Glutamatergic neuron (in vitro differentiated cells): ENCODE measurements around the gene RNU6-8. TPM values are rescaled to one million over a fixed set of nuclear protein-coding genes. Genes with fewer than 3 reads are reported as not detected.

Experiments
- DNase-seq: peaks from one replicate; pipeline ENCODE4 v3.0.0; 2022
- H3K27ac Mint-ChIP-seq: one replicate; pipeline ENCODE4 v1.8.0; 2020; ENCODE audit warnings: mild to moderate bottlenecking, mixed read lengths, inconsistent platforms; ENCODE audit not compliant: unreplicated experiment
- H3K27me3 Mint-ChIP-seq: one replicate; pipeline ENCODE4 v1.8.0; 2020; ENCODE audit warnings: mild to moderate bottlenecking, moderate library complexity, mixed read lengths, inconsistent platforms; ENCODE audit not compliant: unreplicated experiment
- H3K36me3 Mint-ChIP-seq: one replicate; pipeline ENCODE4 v1.8.0; 2020; ENCODE audit warnings: mild to moderate bottlenecking, mixed read lengths, inconsistent platforms; ENCODE audit not compliant: unreplicated experiment
- H3K4me1 Mint-ChIP-seq: one replicate; pipeline ENCODE4 v1.8.0; 2020; ENCODE audit warnings: mild to moderate bottlenecking, low read depth, mixed read lengths, inconsistent platforms; ENCODE audit not compliant: unreplicated experiment
- H3K4me3 Mint-ChIP-seq: one replicate; pipeline ENCODE4 v1.8.0; 2020; ENCODE audit warnings: mild to moderate bottlenecking, mixed read lengths, inconsistent platforms; ENCODE audit not compliant: unreplicated experiment
- H3K9me3 Mint-ChIP-seq: one replicate; pipeline ENCODE4 v1.8.0; 2020; ENCODE audit warnings: mild to moderate bottlenecking, moderate library complexity, mixed read lengths, inconsistent platforms; ENCODE audit not compliant: unreplicated experiment
- CTCF ChIP-seq: fragments of 200-600 bp; sonication (generic); IDR thresholded peaks from one replicate; pipeline ENCODE4 v1.5.0; 2021; ENCODE audit not compliant: partially characterized antibody, unreplicated experiment
- total RNA-seq: library from RNA; stranded (reverse); fragmentation: NEBNext Ultra II Directional; extraction: Animal tissue kit (Norgen Biotek cat#: 25700); gene quantifications from one replicate; pipeline ENCODE4 v1.2.1, GENCODE V29; 2021; ENCODE audit not compliant: unreplicated experiment

The RNU6-8 gene
- total RNA-seq, 1 donor from 2014 or later = not detected

DNA sequence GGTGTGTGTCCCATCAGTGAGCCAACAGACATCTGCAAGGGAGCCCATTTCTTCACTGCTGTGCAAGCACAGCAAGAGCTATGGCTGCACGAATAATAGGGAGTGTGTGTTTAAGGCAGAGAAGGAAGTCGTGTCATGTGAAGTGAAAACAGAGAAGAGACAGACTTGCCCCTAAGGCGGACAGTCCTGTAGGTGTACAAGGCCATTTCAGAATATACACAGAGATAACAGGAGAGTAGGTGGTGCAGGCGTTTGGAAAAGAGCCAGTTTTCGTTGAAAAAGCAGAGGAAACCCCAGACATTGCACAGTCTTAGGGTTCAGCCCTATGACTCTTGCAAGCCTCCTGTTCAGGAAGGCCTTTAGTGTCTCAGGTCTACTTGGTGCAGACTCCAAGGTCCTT lies 46.3 kb upstream of the RNU6-8 start:
- no peaks in the 10 kb centered on the region for H3K36me3 Mint-ChIP-seq
- H3K4me3 Mint-ChIP-seq = no peak overlapping the region
- TF ChIP-seq CTCF = no peak
- DNase-seq = no peak
- H3K9me3 Mint-ChIP-seq = no peaks in the 10 kb centered on the region
- peaks cover 2% of the 10 kb centered on the region for H3K27me3 Mint-ChIP-seq
- no peaks in the 10 kb centered on the region for H3K4me1 Mint-ChIP-seq
- no peak overlapping the region for H3K27ac Mint-ChIP-seq

DNA sequence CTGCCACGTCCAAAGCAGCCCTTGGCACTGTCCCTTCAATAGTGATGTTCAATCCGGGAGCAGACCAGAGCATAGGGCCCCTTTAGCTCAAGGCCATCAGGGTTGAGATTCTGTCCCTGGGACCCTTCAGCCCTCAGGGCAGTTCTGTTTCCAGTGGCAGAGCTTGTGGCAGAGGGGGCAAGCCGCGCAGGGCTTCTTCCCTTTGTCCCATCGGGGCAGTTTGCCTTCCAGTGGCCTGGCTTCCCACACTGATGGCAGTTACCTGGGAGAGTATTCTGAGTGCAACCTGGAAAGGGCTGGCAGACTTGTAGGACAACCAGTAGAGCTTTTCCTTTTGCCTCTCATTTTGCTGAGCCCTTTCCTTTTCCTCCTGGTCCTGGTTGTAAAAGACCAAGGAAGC lies 43.7 kb upstream of the RNU6-8 start:
- Mint-ChIP-seq H3K9me3 (no peaks in the 10 kb centered on the region), H3K4me1 (no peaks in the 10 kb centered on the region), H3K4me3 (no peak overlapping the region), H3K27ac (no peak overlapping the region), H3K27me3 (peaks cover 2% of the 10 kb centered on the region), H3K36me3 (no peaks in the 10 kb centered on the region)
- DNase-seq = no peak
- no peak for TF ChIP-seq CTCF

DNA sequence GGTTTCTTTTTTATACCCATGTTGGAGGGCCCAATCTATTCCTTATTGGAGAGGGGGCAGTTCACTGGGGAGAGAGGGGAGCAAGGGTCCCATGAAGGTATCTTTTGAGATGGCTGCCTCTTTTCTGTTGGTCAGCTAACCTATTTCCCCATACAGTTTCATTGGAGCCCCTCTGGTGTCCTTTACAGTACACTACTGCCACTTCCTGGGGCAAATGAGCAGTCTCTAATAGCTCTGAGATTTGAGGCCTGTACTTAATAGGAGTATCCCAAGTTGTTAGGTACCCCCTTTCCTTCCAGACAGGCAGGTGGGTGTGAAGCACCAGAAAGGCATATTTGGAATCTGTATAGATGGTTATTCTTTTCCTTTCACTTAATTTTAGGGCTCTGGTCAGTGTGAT lies 41.3 kb upstream of the RNU6-8 start:
- no peak for TF ChIP-seq CTCF

GRCh38 chr14:32233260-32233659 lies 30.2 kb upstream of the RNU6-8 start:
- no peak for TF ChIP-seq CTCF
- H3K27ac Mint-ChIP-seq = no peak overlapping the region
- H3K9me3 Mint-ChIP-seq = peaks cover 2% of the 10 kb centered on the region
- H3K27me3 Mint-ChIP-seq = no peaks in the 10 kb centered on the region
- no peaks in the 10 kb centered on the region for H3K4me1 Mint-ChIP-seq
- no peak overlapping the region for H3K4me3 Mint-ChIP-seq
- no peak for DNase-seq
- no peaks in the 10 kb centered on the region for H3K36me3 Mint-ChIP-seq

More for the DNA sequence above, 41.3 kb upstream of the RNU6-8 start:
- Mint-ChIP-seq H3K36me3 (peaks cover 6% of the 10 kb centered on the region), H3K4me1 (no peaks in the 10 kb centered on the region), H3K27me3 (peaks cover 7% of the 10 kb centered on the region), H3K27ac (no peak overlapping the region), H3K4me3 (no peak overlapping the region), H3K9me3 (peaks cover 4% of the 10 kb centered on the region)
- no peak for DNase-seq

- H3K9me3 Mint-ChIP-seq = peaks cover 2% of the 10 kb centered on the region
- no peak overlapping the region for H3K4me3 Mint-ChIP-seq
- no peak for TF ChIP-seq CTCF
- no peaks in the 10 kb centered on the region for H3K27me3 Mint-ChIP-seq
- H3K36me3 Mint-ChIP-seq = no peaks in the 10 kb centered on the region
- no peak for DNase-seq
- H3K27ac Mint-ChIP-seq = no peak overlapping the region
- no peaks in the 10 kb centered on the region for H3K4me1 Mint-ChIP-seq
Measured at GRCh38 chr14:32232481-32232880, 29.4 kb upstream of the RNU6-8 start.
